UCSD-AML1 (cell line): ENCODE measurements around the gene BEX5.
"Not testable (repeated sequence)": the region's sequence is repeated elsewhere in the genome, so short reads cannot be mapped to it uniquely, and the experiment has no call there.

Source experiments
- DNase-seq: peaks from one replicate; lab custom pipeline; 2025; ENCODE audit not compliant: unreplicated experiment; lab: John Stamatoyannopoulos, UW

The BEX5 gene

GRCh38 chrX:102155806-102156179 lies at the start of gene BEX5:
TSS of gene BEX5 (minus strand) at chrX:102155977. CDS start at chrX:102154265, 1,712 bp downstream.
- DNase-seq, result no peak

GRCh38 chrX:102185967-102186720 lies 30.4 kb upstream of the BEX5 start:
- DNase-seq, result no peak

GRCh38 chrX:102154900-102155805 lies 624 bp downstream of the BEX5 start:
- no peak for DNase-seq

GRCh38 chrX:102154218-102154860 lies 1.4 kb downstream of the BEX5 start:
- no peak for DNase-seq

GRCh38 chrX:102142274-102142673 lies 13.5 kb downstream of the BEX5 start, which contains the start of gene TCEAL6:
TSS of gene TCEAL6 (minus strand) at chrX:102142481.
- DNase-seq, result not testable (repeated sequence)

GRCh38 chrX:102141631-102142030 lies 14.1 kb downstream of the BEX5 start:
- not testable (repeated sequence) for DNase-seq

- not testable (repeated sequence) for DNase-seq
These were observed 14.9 kb downstream of the BEX5 start for GRCh38 chrX:102140876-102141275.

GRCh38 chrX:102138064-102138463 lies 17.7 kb downstream of the BEX5 start:
- DNase-seq, result no peak

- DNase-seq, result no peak
These were observed 26.3 kb downstream of the BEX5 start for GRCh38 chrX:102129473-102129872.

GRCh38 chrX:102126863-102127262 lies 28.9 kb downstream of the BEX5 start:
- no peak for DNase-seq

- not testable (repeated sequence) for DNase-seq
These were observed 29.5 kb downstream of the BEX5 start for GRCh38 chrX:102126080-102126818.

GRCh38 chrX:102125436-102125835 lies 30.3 kb downstream of the BEX5 start, which contains the start of gene TCEAL2:
TSS of gene TCEAL2 (plus strand) at chrX:102125679. CDS start at chrX:102126831, 1,152 bp downstream.
- not testable (repeated sequence) for DNase-seq

GRCh38 chrX:102125014-102125413 lies 30.8 kb downstream of the BEX5 start:
- not testable (repeated sequence) for DNase-seq

- DNase-seq, result no peak
These were observed 40.0 kb downstream of the BEX5 start for GRCh38 chrX:102115748-102116147.

- DNase-seq, result no peak
These were observed 42.4 kb downstream of the BEX5 start for GRCh38 chrX:102113367-102113766.
